Measurements from ENCODE around the gene PPFIA4. TPM values are rescaled to one million over a fixed set of nuclear protein-coding genes. Genes with fewer than 3 reads are reported as not detected.

PPFIA4 gene
- polyA plus RNA-seq, 1 of the 3 experiments (the other 2 are of a cell fraction) = 4.4 TPM

GRCh38 chr1:203088441-203088840 lies 62.1 kb downstream of the PPFIA4 start:
- Histone ChIP-seq H3K27ac (ENCODE audit: low read depth in 2 of 2, low read length in 1 of 2) (no peak overlapping the region), H2AFZ (ENCODE audit: low read depth) (no peak overlapping the region), H4K20me1 (ENCODE audit: insufficient read depth) (no peaks in the 10 kb centered on the region), H3K4me3 (ENCODE audit: low read depth in 2 of 2, low read length in 1 of 2) (no peak overlapping the region), H3K27me3 (ENCODE audit: insufficient read depth) (no peaks in the 10 kb centered on the region; the same call in 1 of the 2 replicates), H3F3A (replicated peaks; ENCODE audit: insufficient read depth) (no peaks in the 10 kb centered on the region), H3K4me2 (no peak overlapping the region), H3K9me3 (no peaks in the 10 kb centered on the region), H3K9ac (no peak overlapping the region), H3K79me2 (ENCODE audit: insufficient read depth) (no peaks in the 10 kb centered on the region), H3K36me3 (replicated peaks in 1 of 2; ENCODE audit: control insufficient read depth in 1 of 2, insufficient read depth in 2 of 2, low read length in 1 of 2) (no peaks in the 10 kb centered on the region), H3K4me1 (ENCODE audit: control insufficient read depth in 1 of 2, insufficient read depth in 2 of 2, low read depth in 1 of 2, low read length in 1 of 2) (no peaks in the 10 kb centered on the region; a peak in 1 of 4 replicates), H3K9me2 (no peaks in the 10 kb centered on the region)
- DNase-seq = no peak
- 65% methylated on average over 3 of the region's 3 CpGs for WGBS (ENCODE audit: low lambda C conversion rate)
- POLR2A ChIA-PET = no interaction called here
- CTCF ChIA-PET = interaction anchor here (1.2 to 1.9 kb wide), 2 partner anchors 49 to 184 kb away, joined by 3 to 6 read pairs; no protein-coding TSS in a partner anchor
- no peak for TF ChIP-seq GABPA (IDR thresholded peaks at IDR 0.05; ENCODE audit: low read depth)
- no peak for TF ChIP-seq MXI1 (IDR thresholded peaks at IDR 0.05; ENCODE audit: low read depth, low read length)
- TF ChIP-seq TAF1 (IDR thresholded peaks at IDR 0.05; ENCODE audit: borderline replicate concordance, low read depth, low read length) = no peak
- TF ChIP-seq SIN3A (IDR thresholded peaks at IDR 0.05; ENCODE audit: borderline replicate concordance, low read depth, low read length) = no peak
- TF ChIP-seq ZBTB33 (IDR thresholded peaks at IDR 0.05; ENCODE audit: borderline replicate concordance, low read depth) = no peak
- TF ChIP-seq CHD2 (IDR thresholded peaks at IDR 0.05; ENCODE audit: low read length, partially characterized antibody) = no peak
- TF ChIP-seq MEF2A (IDR thresholded peaks at IDR 0.05; ENCODE audit: borderline replicate concordance, low read depth) = no peak

GRCh38 chr1:203089001-203089650 lies 62.8 kb downstream of the PPFIA4 start:
- Histone ChIP-seq H3K9me3 (no peaks in the 10 kb centered on the region), H3F3A (replicated peaks; ENCODE audit: insufficient read depth) (no peaks in the 10 kb centered on the region), H3K9me2 (no peaks in the 10 kb centered on the region), H4K20me1 (ENCODE audit: insufficient read depth) (no peaks in the 10 kb centered on the region), H3K4me2 (no peak overlapping the region), H3K9ac (no peak overlapping the region), H3K27ac (ENCODE audit: low read depth in 2 of 2, low read length in 1 of 2) (no peak overlapping the region), H3K36me3 (replicated peaks in 1 of 2; ENCODE audit: control insufficient read depth in 1 of 2, insufficient read depth in 2 of 2, low read length in 1 of 2) (no peaks in the 10 kb centered on the region), H3K27me3 (ENCODE audit: insufficient read depth) (no peaks in the 10 kb centered on the region; the same call in 1 of the 2 replicates), H2AFZ (ENCODE audit: low read depth) (no peak overlapping the region), H3K4me3 (ENCODE audit: low read depth in 2 of 2, low read length in 1 of 2) (no peak overlapping the region), H3K79me2 (ENCODE audit: insufficient read depth) (no peaks in the 10 kb centered on the region), H3K4me1 (ENCODE audit: control insufficient read depth in 1 of 2, insufficient read depth in 2 of 2, low read depth in 1 of 2, low read length in 1 of 2) (no peaks in the 10 kb centered on the region; a peak in 1 of 4 replicates)
- 53% methylated on average over 4 of the region's 7 CpGs for WGBS (ENCODE audit: low lambda C conversion rate)
- no peak for DNase-seq
- ChIA-PET CTCF (interaction anchor here (0.5 to 1.9 kb wide), 4 partner anchors 50 to 147 kb away, joined by 3 to 6 read pairs (median 3); no protein-coding TSS in a partner anchor), POLR2A (no interaction called here)
- TF ChIP-seq NRF1 (IDR thresholded peaks at IDR 0.05; ENCODE audit: low read depth, low read length) = no peak
- TF ChIP-seq RCOR1 (IDR thresholded peaks at IDR 0.05; ENCODE audit: low read length) = no peak
- no peak for TF ChIP-seq ELF1 (IDR thresholded peaks at IDR 0.05)
- no peak for TF ChIP-seq REST (IDR thresholded peaks at IDR 0.05; ENCODE audit: low read depth, low read length)
